Fibroblast of peridontal ligament (primary cell): ENCODE data around the gene YPEL4.
"Not testable (repeated sequence)": the region's sequence is repeated elsewhere in the genome, so short reads cannot be mapped to it uniquely, and the experiment has no call there.

Experiments
- DNase-seq: peaks from one replicate; pipeline ENCODE4 v3.0.0-alpha.2; 2010; ENCODE audit errors: extremely low read depth

YPEL4 gene

DNA sequence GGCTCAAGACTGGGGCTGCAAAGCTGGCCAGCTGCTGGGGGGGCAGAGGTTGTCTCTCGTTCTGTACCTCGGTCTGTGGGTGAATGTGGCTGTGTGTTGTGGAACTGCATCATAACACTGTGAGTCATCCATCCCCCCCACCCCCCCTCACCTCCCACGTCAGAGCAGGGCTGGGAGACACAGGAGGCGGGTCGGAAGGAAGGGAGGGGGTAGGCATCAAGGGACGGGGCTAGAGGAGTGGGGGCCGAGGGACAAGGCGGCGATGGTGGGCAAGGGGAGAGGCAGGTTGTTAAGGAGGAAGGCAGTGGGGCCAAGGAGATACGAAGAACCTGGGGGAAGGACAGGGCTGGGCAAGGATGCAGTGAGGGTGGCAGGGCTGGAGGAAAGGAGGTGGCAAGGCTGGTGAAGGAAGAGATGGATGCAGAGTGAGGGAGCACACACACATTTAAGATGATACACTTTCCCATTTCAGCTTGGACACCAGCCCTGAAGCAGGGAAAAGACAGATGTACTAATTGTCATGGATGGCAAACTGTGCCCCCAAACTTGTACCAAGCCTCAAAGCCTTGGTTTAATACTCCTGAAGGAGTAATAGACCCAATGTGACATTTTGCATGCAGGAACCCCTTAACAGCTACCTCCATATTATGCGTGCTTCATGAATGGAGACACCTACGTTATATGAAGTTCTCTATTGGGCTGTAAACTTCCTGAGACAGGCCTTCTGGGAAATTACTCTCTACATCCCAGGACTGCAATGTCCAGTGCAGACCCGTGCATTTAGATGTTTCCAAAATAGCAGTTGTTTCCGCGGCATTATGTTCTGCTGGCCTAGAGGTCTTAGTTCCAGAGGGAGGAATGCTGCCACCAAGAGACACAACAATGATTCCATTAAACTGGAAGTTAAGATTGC lies at the start of gene YPEL4:
Gene YPEL4 (minus strand): TSS at position 87 of the 913 bp plus-strand sequence. CDS start 2,805 bp downstream, outside the sequence.
- DNase-seq, result peak; percentile 72

DNA sequence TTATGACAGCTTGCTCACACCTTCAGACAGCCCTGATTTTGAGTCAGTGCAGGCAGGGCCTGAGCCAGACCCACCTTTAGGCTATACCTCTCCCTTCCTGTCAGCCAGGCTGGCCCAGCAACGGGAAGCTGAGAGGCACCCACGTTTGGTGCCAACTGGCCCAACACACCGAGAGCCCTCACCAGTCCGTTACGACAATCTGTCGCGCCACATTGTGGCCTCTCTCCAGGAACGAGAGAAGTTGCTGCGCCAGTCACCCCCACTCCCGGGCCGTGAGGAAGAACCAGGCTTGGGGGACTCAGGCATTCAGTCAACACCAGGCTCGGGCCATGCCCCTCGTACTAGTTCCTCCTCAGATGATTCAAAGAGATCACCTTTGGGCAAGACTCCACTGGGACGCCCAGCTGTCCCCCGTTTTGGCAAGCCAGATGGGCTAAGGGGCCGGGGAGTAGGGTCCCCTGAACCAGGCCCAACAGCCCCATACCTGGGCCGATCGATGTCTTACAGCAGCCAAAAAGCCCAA lies 49.2 kb upstream of the YPEL4 start:
- DNase-seq, result no peak

DNA sequence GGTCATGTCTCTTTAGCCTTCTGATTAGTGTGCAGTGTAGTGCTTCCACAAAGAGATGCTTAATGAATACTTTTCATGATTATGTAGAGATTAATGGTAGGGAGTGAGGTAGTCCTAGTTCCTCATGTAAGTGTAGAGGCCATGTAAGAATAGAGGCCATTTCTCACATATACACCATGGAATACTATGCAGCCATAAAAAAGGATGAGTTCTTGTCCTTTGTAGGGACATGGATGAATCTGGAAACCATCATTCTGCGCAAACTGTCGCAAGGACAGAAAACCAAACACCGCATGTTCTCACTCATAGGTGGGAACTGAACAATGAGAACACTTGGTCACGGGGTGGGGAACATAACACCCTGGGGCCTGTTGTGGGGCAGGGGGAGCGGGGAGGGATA lies 40.8 kb upstream of the YPEL4 start:
- not testable (repeated sequence) for DNase-seq

GRCh38 chr11:57681168-57681567 lies 31.5 kb upstream of the YPEL4 start:
- DNase-seq, result no peak

DNA sequence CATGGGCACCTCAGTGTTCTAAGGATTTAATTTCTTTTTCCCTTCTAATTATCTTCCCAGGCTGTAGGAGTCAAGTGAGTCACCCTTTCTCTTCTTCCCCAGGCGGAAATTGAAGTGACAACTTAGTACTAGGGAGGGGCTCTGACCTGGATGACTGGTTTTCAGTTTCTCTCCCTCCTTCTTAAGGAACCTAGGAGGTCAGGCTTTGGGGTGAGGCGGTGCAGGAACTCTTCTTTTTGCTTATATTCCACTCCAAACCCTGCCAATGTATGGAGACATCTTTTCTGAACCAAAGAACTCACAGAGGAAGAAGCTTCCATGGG lies 30.8 kb upstream of the YPEL4 start:
- no peak for DNase-seq

GRCh38 chr11:57679396-57679795 lies 29.7 kb upstream of the YPEL4 start:
- no peak for DNase-seq

DNA sequence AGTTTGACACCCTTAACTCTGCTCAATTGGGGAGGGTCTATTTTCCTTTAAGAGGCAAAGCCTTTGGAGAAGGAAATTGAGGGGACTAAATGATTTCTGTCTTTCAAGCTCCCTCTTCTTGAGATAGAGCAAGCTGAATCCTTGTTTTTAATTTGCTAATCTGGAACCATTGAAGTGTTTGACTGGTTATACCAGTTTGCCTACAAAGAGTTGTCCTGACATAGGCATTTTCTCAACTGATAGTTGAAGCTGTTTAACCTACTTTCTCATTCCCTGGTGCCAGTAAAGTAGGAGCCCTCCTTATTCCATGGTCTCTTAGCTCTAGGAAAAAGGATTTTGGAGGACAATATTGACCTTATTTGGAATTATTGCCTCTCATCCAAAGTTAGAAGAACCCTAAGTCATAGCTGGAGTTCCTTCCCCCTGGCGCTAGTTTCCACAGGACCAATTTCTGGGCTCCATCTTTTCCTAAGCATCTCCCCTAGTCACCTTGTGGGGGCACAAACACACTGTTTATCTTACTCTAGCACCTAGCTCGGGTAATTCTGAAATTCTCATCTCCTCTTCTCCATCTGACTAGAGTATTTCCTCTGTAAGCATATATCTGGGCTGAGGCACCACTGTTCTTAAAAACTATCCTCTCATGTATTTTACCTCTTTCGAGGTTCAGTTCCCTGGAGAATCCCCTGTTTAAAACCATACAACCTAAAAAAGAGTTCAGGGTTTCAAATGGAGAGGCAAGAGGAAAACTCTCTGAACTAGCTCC lies 25.6 kb upstream of the YPEL4 start:
- DNase-seq, result no peak

GRCh38 chr11:57674251-57674650 lies 24.5 kb upstream of the YPEL4 start:
- no peak for DNase-seq

GRCh38 chr11:57668434-57668782 lies 18.7 kb upstream of the YPEL4 start:
- no peak for DNase-seq

GRCh38 chr11:57667736-57668433 lies 18.2 kb upstream of the YPEL4 start, which contains the start of gene ZDHHC5:
Gene ZDHHC5 (plus strand): TSS chr11:57668114. CDS start chr11:57673091, 4,977 bp downstream.
- DNase-seq, result peak; percentile 99

GRCh38 chr11:57667117-57667735 lies 17.5 kb upstream of the YPEL4 start:
- peak; percentile 99 for DNase-seq

DNA sequence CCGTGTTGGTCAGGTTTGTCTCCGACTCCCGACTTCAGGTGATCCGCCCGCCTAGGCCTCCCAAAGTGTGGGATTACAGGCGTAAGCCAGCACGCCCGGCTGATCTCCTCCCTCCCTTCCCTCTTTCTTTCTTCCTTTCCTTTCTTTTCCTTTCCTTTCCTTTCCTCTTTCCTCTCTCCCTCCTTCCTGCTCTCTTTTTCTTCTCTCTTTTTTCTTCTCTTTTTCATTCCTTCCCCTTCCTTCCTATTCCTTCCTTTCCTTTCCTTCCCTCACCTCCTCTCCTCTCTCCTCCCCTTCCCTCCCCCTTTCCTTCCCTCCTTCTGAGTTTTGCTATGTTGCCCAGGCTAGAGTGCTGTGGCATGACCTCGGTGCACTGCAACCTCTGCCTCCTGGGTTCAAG lies 14.3 kb upstream of the YPEL4 start:
- DNase-seq, result no peak

GRCh38 chr11:57662893-57663292 lies 13.2 kb upstream of the YPEL4 start:
- no peak for DNase-seq

GRCh38 chr11:57659669-57660068 lies 10.0 kb upstream of the YPEL4 start:
- DNase-seq, result no peak

- no peak for DNase-seq
Observed at GRCh38 chr11:57658023-57658361, 8.3 kb upstream of the YPEL4 start.

- peak; percentile 98 for DNase-seq
Observed at GRCh38 chr11:57657194-57658022, 7.7 kb upstream of the YPEL4 start, which contains the start of gene CLP1. Gene CLP1 (plus strand): TSS chr11:57657762. CDS start chr11:57659477, 1,715 bp downstream.

- no peak for DNase-seq
Observed at GRCh38 chr11:57656885-57657193, 7.1 kb upstream of the YPEL4 start.

- DNase-seq, result no peak
Observed at GRCh38 chr11:57653163-57653562, 3.5 kb upstream of the YPEL4 start.

GRCh38 chr11:57652662-57653061 lies 3.0 kb upstream of the YPEL4 start:
- no peak for DNase-seq

DNA sequence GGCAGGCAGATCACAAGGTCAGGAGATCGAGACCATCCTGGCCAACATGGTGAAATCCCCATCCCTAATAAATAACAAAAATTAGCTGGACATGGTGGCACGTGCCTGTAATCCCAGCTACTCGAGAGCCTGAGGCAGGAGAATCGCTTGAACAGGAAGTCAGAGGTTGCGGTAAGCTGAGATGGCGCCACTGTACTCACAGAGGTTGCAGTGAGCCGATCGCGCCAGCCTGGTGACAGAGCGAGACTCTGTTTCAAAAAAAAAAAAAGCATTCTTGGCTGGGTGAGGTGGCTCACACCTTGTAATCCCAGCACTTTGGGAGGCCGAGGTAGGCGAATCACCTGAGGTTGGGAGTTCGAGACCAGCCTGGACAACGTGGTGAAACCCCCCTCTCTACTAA lies 2.5 kb upstream of the YPEL4 start:
- DNase-seq, result not testable (repeated sequence)

DNA sequence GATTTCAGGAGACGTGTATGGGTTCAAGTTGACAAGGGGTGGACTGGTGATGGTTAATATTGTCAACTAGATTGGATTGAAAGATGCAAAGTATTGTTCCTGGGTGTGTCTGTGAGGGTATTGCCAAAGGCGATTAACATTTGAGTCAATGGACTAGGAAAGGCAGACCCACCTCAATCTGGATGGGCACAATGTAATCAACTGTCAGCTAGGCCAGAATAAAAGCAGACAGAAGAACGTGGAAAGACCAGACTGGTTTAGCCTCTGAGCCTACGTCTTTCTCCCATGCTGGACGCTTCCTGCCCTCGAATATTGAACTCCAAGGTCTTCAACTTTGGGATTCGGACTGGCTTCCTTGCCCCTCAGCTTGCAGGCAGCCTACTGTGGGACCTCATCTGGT lies 1.7 kb upstream of the YPEL4 start:
- DNase-seq, result no peak
